Small intestine (tissue), 7 donors: ENCODE measurements around the gene STARD10. TPM values are rescaled to one million over a fixed set of nuclear protein-coding genes. Genes with fewer than 3 reads are reported as not detected.

Source experiments
- DNase-seq, 2 donors: peaks; one replicate each; pipeline versions ENCODE4 v3.0.0 to v3.0.0-alpha.2; 2013
- FAIRE-seq: peaks from 2 replicates; lab custom pipeline; 2012; peaks lifted over from hg19 to GRCh38; lab: Jason Lieb, UNC
- H3K27ac ChIP-seq, 3 donors: one replicate each; pipeline ENCODE4 v1.5.1; 2013; ENCODE audit warnings: low read length in 2 of 3, mild to moderate bottlenecking in 2 of 3, control low read depth in 1 of 3, inconsistent platforms in 1 of 3, low read depth in 1 of 3, moderate library complexity in 1 of 3
- H3K27me3 ChIP-seq, 3 donors: one replicate each; pipeline ENCODE4 v1.6.1; 2013; ENCODE audit warnings: low read length in 3 of 3, inconsistent platforms in 1 of 3; ENCODE audit not compliant: control insufficient read depth in 3 of 3, insufficient read depth in 3 of 3
- H3K36me3 ChIP-seq, 3 donors: one replicate each; pipeline ENCODE4 v1.6.1; 2013; ENCODE audit warnings: low read length in 3 of 3, inconsistent platforms in 1 of 3, low read depth in 1 of 3, mild to moderate bottlenecking in 1 of 3, moderate library complexity in 1 of 3; ENCODE audit not compliant: control insufficient read depth in 3 of 3, insufficient read depth in 2 of 3
- H3K4me1 ChIP-seq, 3 donors: one replicate each; pipeline ENCODE4 v1.6.1; 2013; ENCODE audit warnings: low read length in 2 of 3, inconsistent platforms in 1 of 3, low read depth in 1 of 3, mild to moderate bottlenecking in 1 of 3, moderate library complexity in 1 of 3; ENCODE audit not compliant: control insufficient read depth in 3 of 3, insufficient read depth in 2 of 3
- H3K4me3 ChIP-seq, 3 donors: one replicate each; pipeline ENCODE4 v1.5.1; 2013; ENCODE audit warnings: low read length in 3 of 3, control low read depth in 1 of 3, inconsistent platforms in 1 of 3, low read depth in 1 of 3, mild to moderate bottlenecking in 1 of 3, moderate library complexity in 1 of 3
- H3K9me3 ChIP-seq, 2 donors: one replicate each; pipeline ENCODE4 v1.6.1; 2013; ENCODE audit warnings: low read depth in 1 of 2, low read length in 1 of 2; ENCODE audit not compliant: control insufficient read depth in 2 of 2, insufficient read depth in 1 of 2
- WGBS, 3 donors: extraction: QIAGEN DNeasy Blood & Tissue Kit; methylation state at CpG; one replicate each; pipeline ENCODE4 v1.1.7; 2013; 5-methylcytosine and 5-hydroxymethylcytosine counted together
- polyA plus RNA-seq, 4 donors: library from polyadenylated mRNA; stranded (reverse) in 3 of 4; unstranded in 1 of 4; fragments of 200-250 nt in 3 of 4; fragments of 120-200 nt in 1 of 4; gene quantifications; one replicate each; pipeline versions ENCODE4 v1.2.1 to v1.2.3, GENCODE V29; 2013
- donor health status: healthy with polysubstance abuse.
- donor health status: control.
- donor health status: control.
- donor health status: Bipolar disorder and iron deficiency.
- donor health status: healthy.

The STARD10 gene
- polyA plus RNA-seq, 4 donors = 169 to 473 (median 284) TPM

DNA sequence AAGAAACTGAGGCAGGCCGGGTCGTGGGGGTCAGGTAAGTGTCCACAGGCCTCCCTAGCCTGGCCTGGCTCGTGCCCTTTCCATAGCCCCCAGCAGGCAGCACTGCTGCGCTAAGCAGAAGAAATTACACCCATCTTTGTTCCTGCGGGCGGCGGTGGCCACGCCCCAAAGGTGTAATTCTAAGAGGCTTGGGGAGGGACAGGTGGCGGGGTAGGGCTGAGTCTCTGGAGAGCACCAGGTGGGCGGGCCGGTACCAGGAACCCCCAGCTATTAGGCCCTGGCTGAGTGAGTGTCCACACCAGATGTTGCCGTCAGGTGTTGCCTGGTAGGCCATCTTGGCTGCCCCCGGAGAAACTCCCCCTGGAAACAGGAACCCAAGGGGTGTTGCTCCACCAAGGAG, 29.3 kb downstream of the STARD10 start:
- H3K4me3 ChIP-seq = no peak overlapping the region
- FAIRE-seq (no peak), DNase-seq (peak; percentile 76 to 88)
- H3K27me3 ChIP-seq = no peaks in the 10 kb centered on the region
- H3K27ac ChIP-seq = peak overlapping the region in 2 of 3 donors; percentile 35 to 77
- peaks cover 0 to 79% (median 0%) of the 10 kb centered on the region in 3 donors for H3K36me3 ChIP-seq
- H3K4me1 ChIP-seq = peaks cover 0 to 53% (median 0%) of the 10 kb centered on the region in 3 donors
- no peaks in the 10 kb centered on the region for H3K9me3 ChIP-seq
- 10 to 61% (median 31%) methylated on average over 13 of the region's 13 CpGs for WGBS, 3 donors

DNA sequence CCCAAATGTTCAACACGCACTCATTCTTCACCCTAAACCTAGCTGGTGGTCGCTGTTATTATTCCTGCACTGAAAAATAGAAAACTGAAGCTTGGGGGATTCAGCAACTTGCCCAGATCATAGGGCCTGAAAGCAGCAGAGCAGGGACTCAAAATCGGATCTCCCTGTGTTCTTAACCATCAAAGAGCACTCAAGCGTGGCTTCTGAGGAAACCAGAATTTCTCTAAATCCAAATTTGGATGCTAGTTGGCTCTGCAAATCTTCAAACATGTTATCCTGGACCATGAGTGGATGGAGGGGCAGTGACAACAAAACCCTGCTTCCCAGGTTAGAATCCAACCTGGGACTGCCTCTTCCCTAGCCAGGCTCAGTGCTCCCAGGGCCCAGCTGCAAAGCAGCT, 30.0 kb downstream of the STARD10 start:
- peaks cover 0 to 55% (median 0%) of the 10 kb centered on the region in 3 donors for H3K4me1 ChIP-seq
- no peak for DNase-seq
- no peak overlapping the region for H3K4me3 ChIP-seq
- 78 to 88% (median 85%) methylated on average over 4 of the region's 4 CpGs for WGBS, 3 donors
- H3K36me3 ChIP-seq = peaks cover 0 to 82% (median 0%) of the 10 kb centered on the region in 3 donors
- H3K9me3 ChIP-seq = no peaks in the 10 kb centered on the region
- no peaks in the 10 kb centered on the region for H3K27me3 ChIP-seq
- peak overlapping the region in 1 of 3 donors; percentile 77 for H3K27ac ChIP-seq
- no peak for FAIRE-seq

DNA sequence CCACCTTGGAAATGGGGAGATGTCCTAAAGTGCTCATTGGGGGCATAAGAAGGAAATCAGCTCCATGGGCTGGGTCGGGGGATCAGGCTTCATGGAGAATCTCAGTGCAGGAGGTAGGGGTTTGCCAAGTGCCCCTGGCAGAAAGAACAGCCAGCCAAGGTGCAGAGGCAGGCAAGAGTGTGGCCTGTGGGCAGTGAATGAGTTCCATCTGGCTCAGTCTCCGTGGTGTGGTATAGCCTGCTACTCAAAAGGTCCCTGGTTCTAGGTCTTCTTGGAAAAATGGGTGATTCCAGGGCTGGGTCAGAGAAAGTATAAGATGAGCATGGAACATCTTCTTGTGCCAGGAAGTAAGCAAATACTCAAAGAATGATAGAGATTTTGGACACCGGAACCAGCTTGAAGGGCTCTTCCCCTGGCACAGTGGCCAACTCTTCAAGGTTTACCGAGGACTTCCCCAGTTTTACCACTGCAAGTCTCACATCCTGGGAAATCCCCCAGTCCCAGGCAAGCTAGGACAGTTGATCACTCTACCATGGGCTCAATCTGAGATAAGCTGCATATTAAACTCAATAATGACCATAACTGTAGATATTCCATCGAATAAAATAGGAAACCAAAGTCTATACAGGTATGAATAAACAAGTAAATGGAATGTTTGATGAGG, 31.1 kb downstream of the STARD10 start:
- FAIRE-seq (no peak), DNase-seq (no peak)
- Histone ChIP-seq H3K27ac (no peak overlapping the region), H3K4me1 (peaks cover 0 to 52% (median 0%) of the 10 kb centered on the region in 3 donors), H3K27me3 (no peaks in the 10 kb centered on the region), H3K4me3 (no peak overlapping the region), H3K9me3 (no peaks in the 10 kb centered on the region), H3K36me3 (peaks cover 0 to 82% (median 3%) of the 10 kb centered on the region in 3 donors)
- WGBS, 3 donors = 55 to 67% (median 64%) methylated on average over 5 of the region's 5 CpGs

DNA sequence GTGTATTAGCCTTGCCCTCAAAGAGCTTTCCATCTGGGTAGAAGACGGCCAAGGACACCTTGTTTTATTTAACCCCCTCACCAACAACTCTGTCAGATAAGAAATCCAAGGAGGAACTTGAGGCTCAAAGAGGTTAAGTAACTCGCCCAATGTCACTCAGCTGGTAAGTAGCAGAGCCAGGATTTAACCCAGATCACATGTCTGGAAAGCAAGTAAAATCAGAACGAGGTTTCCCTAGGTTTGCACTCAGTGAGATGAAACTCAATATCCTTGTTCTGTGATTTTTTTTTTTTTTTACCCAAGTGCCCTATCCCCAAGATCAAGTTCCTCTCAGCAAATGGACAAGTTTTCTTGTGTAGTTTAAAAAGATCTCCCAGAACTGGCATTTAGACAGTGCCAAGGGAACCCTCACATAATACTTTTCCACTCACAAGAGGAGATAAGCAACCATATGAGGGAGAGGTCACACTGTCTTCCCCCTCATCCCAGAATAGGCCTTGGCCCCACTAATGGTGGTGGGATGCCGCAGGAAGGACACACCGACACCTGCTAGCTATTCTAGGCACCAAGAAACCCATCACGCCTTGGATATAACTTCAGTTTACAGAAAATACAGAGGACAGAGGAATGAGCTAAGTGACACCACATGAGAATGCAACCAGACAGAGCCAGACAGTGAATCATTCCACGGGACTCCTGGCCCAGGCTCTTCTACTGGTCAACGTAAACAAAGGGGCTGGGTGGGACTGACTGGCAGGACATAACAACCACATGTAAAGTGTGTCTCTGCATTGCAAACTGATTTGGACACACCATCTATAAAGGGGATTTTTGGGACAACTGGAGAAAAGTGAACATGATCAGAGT, 33.1 kb downstream of the STARD10 start:
- Histone ChIP-seq H3K36me3 (peaks cover 3 to 86% (median 4%) of the 10 kb centered on the region in 3 donors), H3K27ac (no peak overlapping the region), H3K9me3 (no peaks in the 10 kb centered on the region), H3K4me3 (no peak overlapping the region), H3K4me1 (peaks cover 0 to 45% (median 0%) of the 10 kb centered on the region in 3 donors), H3K27me3 (no peaks in the 10 kb centered on the region)
- FAIRE-seq (no peak), DNase-seq (no peak)
- 80 to 91% (median 83%) methylated on average over 8 of the region's 8 CpGs for WGBS, 3 donors

DNA sequence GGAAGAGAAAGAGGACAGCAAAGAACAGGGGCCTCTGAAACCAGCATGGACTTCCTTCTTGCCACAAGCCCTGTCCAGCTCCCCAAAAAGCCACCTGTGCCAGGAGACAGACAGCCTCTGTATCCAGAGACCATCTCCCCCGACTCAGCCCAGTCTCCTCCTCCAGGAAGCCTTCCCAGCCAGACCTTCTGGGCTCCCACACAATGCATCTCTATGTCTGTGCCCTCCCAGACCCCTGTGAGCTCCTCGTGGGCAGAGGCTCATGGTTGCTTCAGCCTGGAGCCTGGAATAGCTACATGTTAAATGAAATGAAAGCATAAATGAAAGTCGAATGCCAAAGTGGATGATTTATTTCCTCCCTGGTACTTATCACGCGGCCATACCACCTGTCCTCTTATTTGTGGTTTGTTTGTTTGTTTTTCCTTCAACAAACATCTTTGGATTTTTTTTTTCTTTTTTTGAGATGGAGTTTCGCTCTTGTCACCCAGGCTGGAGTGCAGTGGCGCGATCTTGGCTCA, 34.3 kb downstream of the STARD10 start:
- H3K9me3 ChIP-seq = no peaks in the 10 kb centered on the region
- DNase-seq = no peak
- peak overlapping the region in 1 of 3 donors; percentile 47 for H3K27ac ChIP-seq
- 60 to 64% (median 63%) methylated on average over 8 of the region's 8 CpGs for WGBS, 3 donors
- peaks cover 0 to 41% (median 0%) of the 10 kb centered on the region in 3 donors for H3K4me1 ChIP-seq
- no peaks in the 10 kb centered on the region for H3K27me3 ChIP-seq
- FAIRE-seq = no peak
- H3K4me3 ChIP-seq = no peak overlapping the region
- peaks cover 3 to 87% (median 4%) of the 10 kb centered on the region in 3 donors for H3K36me3 ChIP-seq

DNA sequence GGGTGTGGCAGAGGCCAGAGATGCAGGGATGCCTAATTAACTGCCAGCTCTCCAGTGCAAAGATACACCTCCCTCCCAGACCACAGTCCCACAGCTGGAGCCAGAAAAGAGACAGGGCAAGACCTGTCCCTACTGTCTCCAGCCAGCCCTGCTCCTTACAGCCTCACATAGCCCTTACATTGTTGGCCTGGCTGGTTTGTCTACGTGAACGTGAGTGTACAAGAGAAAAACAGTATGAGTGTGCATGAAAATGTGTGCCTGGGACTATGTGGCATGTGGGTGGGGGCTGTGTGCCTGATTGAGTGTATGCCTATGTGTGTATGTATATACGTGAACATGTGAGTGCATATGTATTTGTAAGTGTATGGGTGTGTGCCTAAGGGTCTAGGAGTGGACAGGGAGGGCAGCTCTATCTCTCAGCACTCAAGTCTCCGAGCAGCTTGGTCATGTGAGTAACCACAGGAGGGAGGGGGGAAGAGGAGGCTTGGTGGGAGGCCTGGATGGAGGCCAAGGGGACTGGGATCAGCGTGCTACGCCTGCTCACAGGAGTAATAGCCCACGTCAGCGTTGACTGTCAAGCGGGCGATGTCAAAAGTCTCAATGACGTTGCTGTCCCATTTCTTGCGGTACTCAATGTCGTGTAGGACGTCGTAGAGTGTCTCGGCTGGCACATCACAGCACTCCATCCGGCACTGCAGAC, 35.0 kb downstream of the STARD10 start:
- H3K9me3 ChIP-seq = no peaks in the 10 kb centered on the region
- no peaks in the 10 kb centered on the region for H3K27me3 ChIP-seq
- WGBS, 3 donors = 62 to 82% (median 75%) methylated on average over 17 of the region's 17 CpGs
- DNase-seq = peak in 1 of 2 donors; percentile 50
- H3K27ac ChIP-seq = peak overlapping the region in 1 of 3 donors; percentile 10
- FAIRE-seq = no peak
- H3K36me3 ChIP-seq = peaks cover 3 to 87% (median 4%) of the 10 kb centered on the region in 3 donors
- H3K4me1 ChIP-seq = peaks cover 0 to 38% (median 0%) of the 10 kb centered on the region in 3 donors
- H3K4me3 ChIP-seq = no peak overlapping the region

DNA sequence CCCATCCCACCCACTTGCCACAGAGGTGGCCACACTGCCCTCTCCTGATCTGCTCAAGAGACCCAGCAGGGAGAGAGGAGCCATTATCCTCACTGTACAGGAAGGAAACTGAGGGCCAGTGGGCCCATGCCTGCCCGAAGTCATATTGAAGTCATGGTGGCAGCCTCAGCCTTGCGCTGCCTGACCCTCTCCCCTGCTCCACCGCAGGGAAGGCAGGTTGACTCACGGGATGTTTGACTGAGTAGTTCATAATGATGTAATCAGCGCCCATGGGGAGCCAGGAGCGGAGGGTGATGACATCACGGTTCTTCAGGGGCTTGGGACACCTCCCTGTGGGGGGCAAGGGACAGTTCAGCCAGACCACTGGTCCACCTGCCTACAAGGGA, 35.5 kb downstream of the STARD10 start:
- FAIRE-seq = no peak
- Histone ChIP-seq H3K36me3 (peaks cover 3 to 89% (median 4%) of the 10 kb centered on the region in 3 donors), H3K27ac (no peak overlapping the region), H3K4me1 (peaks cover 0 to 38% (median 0%) of the 10 kb centered on the region in 3 donors), H3K9me3 (no peaks in the 10 kb centered on the region), H3K4me3 (no peak overlapping the region), H3K27me3 (no peaks in the 10 kb centered on the region)
- DNase-seq = no peak
- 83 to 92% (median 87%) methylated on average over 7 of the region's 7 CpGs for WGBS, 3 donors
